Activated CD8-positive, alpha-beta memory T cell treated with anti-CD3 and anti-CD28 coated beads, Interleukin-2, amount 50 U/mL, for 24 hours (primary cell): ENCODE data around the gene IFNA8.
"Not testable (repeated sequence)": the region's sequence is repeated elsewhere in the genome, so short reads cannot be mapped to it uniquely, and the experiment has no call there.

Experiments
- DNase-seq: peaks from one replicate; pipeline ENCODE4 v3.0.0-alpha.2; 2020; ENCODE audit errors: extremely low read depth

IFNA8 gene

DNA sequence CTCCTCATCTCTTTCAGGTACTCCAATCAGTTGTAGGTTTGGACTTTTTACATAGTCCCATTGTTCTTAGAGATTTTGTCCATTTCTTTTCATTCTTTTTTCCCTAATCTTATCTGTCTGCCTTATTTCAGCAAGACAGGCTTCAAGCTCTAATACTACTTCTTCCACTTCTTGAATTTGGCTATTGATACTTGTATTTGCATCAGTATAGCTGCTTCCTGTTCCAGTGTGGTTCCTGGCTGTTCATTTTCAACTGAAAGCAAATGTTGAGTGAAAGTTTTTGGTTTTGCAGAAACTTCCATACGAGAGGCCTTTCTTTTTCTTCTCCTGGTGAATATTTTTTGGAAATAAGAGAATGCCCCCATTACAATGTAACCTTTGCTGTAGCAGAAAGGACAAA, 19.3 kb downstream of the IFNA8 start:
- DNase-seq, result no peak

- DNase-seq, result no peak
Observed at GRCh38 chr9:21429191-21429590, 20.3 kb downstream of the IFNA8 start.

- no peak for DNase-seq
Observed at GRCh38 chr9:21432672-21433425, 23.9 kb downstream of the IFNA8 start.

DNA sequence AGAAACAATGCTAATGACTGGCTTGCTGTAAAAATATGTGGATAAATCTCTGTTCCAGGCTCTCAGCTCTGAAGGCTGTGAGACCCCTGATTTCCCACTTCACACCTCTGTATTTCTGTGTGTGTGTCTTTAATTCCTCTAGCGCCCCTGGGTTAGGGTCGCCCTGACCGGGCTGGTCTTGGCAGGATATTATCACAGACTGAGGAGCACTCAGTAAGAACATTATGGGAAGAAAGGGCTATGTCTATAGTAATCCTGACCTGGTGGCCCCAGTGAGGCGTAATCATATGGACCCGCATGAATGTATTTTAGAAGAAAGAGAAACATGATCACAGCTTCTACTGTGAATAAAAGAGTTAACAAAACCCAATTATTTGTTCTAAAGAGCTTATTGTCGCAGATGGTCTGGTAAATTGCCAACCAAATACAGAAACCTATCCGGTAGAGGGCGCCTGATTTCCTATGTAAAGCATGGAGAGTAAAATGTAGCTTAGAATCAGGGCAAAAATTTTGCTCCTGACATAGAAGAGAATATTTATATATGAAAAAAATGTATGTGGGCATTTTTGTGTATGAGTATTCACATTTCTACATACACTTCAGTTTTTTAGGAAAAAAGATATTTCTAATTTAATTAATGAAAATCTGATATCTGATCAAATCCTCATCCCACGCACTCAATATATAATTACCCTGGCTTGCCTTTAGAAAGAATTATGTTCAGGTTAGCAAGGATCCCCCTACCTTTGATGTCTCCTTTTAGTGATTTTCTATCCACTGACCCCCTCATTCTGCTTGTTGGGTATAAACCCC, 25.5 kb downstream of the IFNA8 start:
- no peak for DNase-seq

DNA sequence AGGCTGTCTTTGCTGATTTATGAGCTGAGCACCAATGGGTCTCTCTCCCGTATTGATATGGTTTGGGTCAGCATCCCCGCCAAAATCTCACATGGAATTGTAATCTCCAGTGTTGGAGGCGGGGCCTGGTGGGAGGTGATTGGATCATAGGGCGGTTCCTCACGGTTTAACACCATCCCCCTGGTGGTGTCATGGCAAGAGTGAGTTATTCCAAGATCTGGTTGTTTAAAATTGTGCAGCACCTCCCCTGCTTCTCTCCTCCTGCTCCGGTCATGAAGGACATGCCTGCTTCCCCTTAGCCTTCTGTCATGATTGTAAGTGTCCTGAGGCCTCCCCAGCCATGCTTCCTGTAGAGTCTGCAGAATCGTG, 26.1 kb downstream of the IFNA8 start:
- DNase-seq, result not testable (repeated sequence)

GRCh38 chr9:21440139-21440538, 31.2 kb downstream of the IFNA8 start, which contains the start of gene IFNA1:
IFNA1 (plus strand) TSS chr9:21440439; CDS start chr9:21440508, 69 bp downstream.
- DNase-seq, result no peak

GRCh38 chr9:21443849-21444625, 35.1 kb downstream of the IFNA8 start:
- DNase-seq, result no peak

DNA sequence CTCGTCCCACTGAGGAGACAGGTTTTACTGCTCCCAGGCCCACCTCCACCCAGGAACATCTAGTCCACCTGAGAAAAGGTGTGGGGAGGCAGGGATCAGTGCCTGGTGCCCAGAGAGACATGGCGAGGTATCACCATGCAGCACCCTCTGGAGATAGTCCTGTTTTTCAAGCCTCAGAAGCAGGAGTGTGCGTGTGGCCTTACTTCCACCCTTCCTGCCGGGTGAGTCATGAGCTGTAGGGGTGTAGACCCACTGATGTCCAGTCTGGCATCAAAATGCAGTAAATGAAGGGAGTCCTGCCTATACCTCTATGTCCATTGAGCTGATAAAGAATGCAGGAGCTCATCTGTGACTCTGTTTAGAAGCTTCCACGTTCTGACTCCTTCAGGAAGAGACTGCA, 40.4 kb downstream of the IFNA8 start:
- not testable (repeated sequence) for DNase-seq

DNA sequence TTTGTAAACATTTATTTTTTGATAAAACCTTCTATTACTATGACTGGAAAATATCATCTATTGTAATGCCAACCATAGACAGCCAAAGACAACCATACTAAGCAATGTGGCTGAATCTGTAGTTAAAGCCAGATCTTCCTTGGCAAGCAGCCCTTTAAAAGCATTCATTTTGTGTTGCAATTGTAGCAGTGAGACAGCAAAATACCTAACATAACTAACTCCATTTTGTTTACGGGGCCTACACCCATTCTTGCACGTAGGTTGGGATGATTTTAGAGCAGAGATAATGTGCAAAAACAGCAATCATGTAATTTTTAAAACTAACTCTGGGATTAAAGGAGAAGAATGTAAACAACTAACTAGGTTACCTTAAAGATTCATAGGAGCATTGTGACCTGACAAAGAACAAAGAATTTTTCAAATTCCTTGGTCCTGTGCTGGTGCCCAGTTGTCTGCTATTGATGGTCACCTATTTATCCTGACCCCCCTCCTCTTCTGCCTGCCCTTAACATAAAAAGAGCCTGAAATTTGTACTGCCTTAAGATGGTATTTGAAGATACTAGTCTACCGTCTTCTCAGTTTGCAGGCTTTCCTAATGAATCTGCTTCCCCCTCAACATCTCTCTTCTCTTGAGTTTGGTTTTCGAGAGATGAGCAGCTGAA, 41.9 kb downstream of the IFNA8 start:
- DNase-seq, result no peak

DNA sequence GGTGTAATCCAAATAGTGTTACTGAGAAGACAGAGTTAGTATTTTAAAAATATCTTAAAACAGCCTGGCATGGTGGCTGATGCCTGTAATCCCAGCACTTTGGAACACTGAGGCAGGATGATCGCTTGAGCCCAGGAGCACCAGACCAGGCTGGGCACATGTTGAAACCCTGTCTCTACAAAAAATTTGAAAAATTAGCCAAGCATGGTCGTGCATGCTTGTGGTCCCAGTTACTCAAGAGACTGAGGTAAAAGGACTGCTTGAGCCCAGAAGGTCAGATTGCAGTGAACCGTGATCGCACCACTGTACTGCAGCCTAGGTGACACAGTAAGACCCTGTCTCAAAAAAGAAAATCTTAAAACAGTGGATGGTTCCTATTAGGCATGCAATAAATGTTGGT, 43.8 kb downstream of the IFNA8 start:
- no peak for DNase-seq

GRCh38 chr9:21454149-21454548, 45.2 kb downstream of the IFNA8 start:
- no peak for DNase-seq

DNA sequence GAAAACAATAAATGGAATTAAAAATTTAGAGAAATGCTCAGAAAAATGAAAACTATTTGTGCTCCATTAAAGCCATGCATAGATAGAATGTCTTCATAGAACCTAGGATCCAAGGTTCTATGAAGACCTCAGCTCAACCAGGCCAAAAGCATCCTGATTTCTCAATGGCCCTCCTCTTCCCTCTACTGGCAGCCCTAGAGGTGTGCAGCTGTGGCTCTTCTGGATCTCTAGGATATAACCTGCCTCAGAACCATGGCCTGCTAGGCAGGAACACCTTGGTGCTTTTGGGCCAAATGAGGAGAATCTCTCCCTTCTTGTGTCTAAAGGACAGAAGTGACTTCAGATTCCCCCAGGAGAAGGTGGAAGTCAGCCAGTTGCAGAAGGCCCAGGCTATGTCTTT, 46.4 kb downstream of the IFNA8 start:
- no peak for DNase-seq
